Tibial artery (tissue), 4 donors: ENCODE data around the gene OCSTAMP.

Experiments used
- DNase-seq, 2 donors: peaks; one replicate each; pipeline ENCODE4 v3.0.0-alpha.2; 2019
- H3K27ac ChIP-seq, 2 donors: fragments of 200-600 bp; sonication (generic) in 1 of 2; 1 replicate in 1 of 2; 2 replicates in 1 of 2; pipeline ENCODE4 v1.5.1; 2018 to 2019; ENCODE audit warnings: mild to moderate bottlenecking in 1 of 2
- H3K27me3 ChIP-seq, 2 donors: fragments of 200-600 bp; sonication (generic) in 1 of 2; one replicate each; pipeline versions ENCODE4 v1.5.1 to v1.6.0; 2016 to 2019
- H3K36me3 ChIP-seq, 3 donors: fragments of 200-600 bp; sonication (generic) in 2 of 3; one replicate each; pipeline ENCODE4 v1.5.1; 2016 to 2019; ENCODE audit warnings: mild to moderate bottlenecking in 2 of 3
- H3K4me1 ChIP-seq, 4 donors: fragments of 200-600 bp; sonication (generic) in 2 of 4; 1 replicate in 3 of 4; 2 replicates in 1 of 4; pipeline ENCODE4 v1.5.1; 2016 to 2019
- H3K4me3 ChIP-seq, 2 donors: fragments of 200-600 bp; sonication (generic) in 1 of 2; 1 replicate in 1 of 2; 2 replicates in 1 of 2; pipeline ENCODE4 v1.5.1; 2018 to 2019; ENCODE audit warnings: mild to moderate bottlenecking in 2 of 2
- H3K9me3 ChIP-seq, 3 donors: fragments of 200-600 bp; sonication (generic) in 1 of 3; one replicate each; pipeline ENCODE4 v1.5.1; 2016 to 2019
- CTCF ChIP-seq, 2 experiments: fragments of 200-600 bp in 1 of 2; fragments of 450-650 bp in 1 of 2; IDR thresholded peaks; one replicate each; pipeline ENCODE4 v1.5.1; 2017 to 2019; ENCODE audit warnings: antibody characterized with exemption in 2 of 2, mild to moderate bottlenecking in 1 of 2, moderate library complexity in 1 of 2
- intact Hi-C: fragments of 100-400 bp; cut with DNase I; formaldehyde crosslinking; loops from one replicate; pipeline ENCODE4 v1.15.0; 2023; ENCODE audit warnings: low total_unique reads

OCSTAMP gene

DNA sequence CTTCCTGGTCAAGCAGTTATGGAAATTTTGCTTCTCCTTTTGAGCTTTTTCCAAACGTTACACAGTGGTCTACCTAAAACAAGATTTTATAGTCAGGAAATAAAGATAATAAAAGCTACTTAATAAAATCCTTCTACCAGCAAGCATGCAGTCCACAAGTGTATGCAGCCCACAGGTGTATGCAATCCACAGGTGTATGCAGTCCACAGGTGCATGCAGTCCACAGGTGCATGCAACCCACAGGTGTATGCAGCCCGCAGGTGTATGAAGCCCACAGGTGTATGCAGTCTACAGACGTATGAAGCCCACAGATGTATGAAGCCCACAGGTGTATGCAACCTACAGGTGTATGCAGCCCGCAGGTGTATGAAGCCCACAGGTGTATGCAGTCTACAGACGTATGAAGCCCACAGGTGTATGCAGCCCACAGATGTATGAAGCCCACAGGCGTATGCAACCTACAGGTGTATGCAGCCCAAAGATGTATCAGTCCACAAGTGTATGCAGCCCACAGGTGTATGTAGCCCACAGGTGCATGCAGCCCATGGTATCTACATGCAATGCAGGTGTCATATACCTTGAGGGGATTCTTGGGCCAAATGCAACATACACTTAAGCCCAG lies 26.4 kb upstream of the OCSTAMP start:
- H3K27ac ChIP-seq: no peak overlapping the region
- no peak for TF ChIP-seq CTCF (IDR thresholded peaks at IDR 0.05)
- DNase-seq: no peak
- H3K4me1 ChIP-seq: peaks cover 0 to 6% (median 5%) of the 10 kb centered on the region in 4 donors
- no peaks in the 10 kb centered on the region for H3K36me3 ChIP-seq
- intact Hi-C loops: no loop called here
- H3K27me3 ChIP-seq: no peaks in the 10 kb centered on the region
- H3K9me3 ChIP-seq: no peaks in the 10 kb centered on the region
- H3K4me3 ChIP-seq: no peak overlapping the region

DNA sequence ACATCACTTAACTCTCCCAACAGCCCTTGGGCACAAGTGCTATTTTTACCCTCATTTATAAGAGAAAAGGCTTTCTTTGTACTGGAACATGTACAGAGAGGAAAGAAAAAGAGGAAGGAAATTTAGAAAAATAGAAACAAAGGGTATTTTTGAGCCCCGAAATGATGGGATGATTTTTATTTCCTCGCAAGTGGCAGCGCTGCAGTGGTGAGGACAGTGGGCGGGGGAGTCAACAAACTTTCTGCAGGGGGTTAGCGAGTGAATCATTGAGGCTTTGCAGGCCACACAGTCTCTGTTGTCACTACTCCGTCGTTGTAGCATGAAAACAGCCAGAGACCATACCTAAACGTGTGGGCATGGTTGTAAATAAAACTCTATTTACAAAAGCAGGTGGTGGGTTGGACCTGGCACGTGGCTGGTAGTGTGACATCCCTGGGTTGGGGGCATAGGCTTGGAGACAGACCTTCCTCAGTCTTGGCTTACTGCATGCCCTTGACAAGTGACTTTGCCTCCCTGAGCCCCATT lies 25.5 kb upstream of the OCSTAMP start:
- Histone ChIP-seq H3K4me3 (no peak overlapping the region), H3K27ac (no peak overlapping the region), H3K4me1 (peaks cover 0 to 7% (median 6%) of the 10 kb centered on the region in 4 donors), H3K36me3 (no peaks in the 10 kb centered on the region), H3K9me3 (no peaks in the 10 kb centered on the region), H3K27me3 (no peaks in the 10 kb centered on the region)
- TF ChIP-seq CTCF (IDR thresholded peaks at IDR 0.05): no peak
- intact Hi-C loops: no loop called here
- DNase-seq: no peak

DNA sequence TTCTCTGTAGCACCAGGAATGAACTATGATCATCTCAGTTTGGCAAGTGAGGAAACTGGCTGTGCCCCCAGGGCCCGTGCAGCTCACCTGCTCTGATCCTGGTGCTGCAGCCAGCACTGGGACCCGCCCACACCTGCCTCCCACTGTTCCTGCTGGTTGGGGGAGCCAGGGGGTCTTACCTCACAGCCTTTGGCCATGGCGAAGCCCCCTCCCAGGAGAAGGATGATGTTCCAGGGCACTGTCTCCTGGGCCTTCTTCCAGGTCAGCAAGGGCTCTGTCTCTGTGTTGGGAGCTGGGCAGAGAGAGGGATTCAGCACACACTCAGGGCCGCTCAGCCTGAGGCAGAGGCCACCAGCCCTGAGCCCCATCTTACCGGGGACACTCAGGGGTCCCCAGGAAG lies 24.9 kb upstream of the OCSTAMP start:
- Histone ChIP-seq H3K9me3 (no peaks in the 10 kb centered on the region), H3K4me3 (no peak overlapping the region), H3K27me3 (no peaks in the 10 kb centered on the region), H3K36me3 (no peaks in the 10 kb centered on the region), H3K27ac (no peak overlapping the region), H3K4me1 (peaks cover 0 to 7% (median 6%) of the 10 kb centered on the region in 4 donors)
- TF ChIP-seq CTCF (IDR thresholded peaks at IDR 0.05): no peak
- intact Hi-C loops: no loop called here
- no peak for DNase-seq

- H3K4me1 ChIP-seq: peaks cover 0 to 10% (median 7%) of the 10 kb centered on the region in 4 donors
- no peak overlapping the region for H3K27ac ChIP-seq
- H3K4me3 ChIP-seq: no peak overlapping the region
- intact Hi-C loops: no loop called here
- H3K36me3 ChIP-seq: no peaks in the 10 kb centered on the region
- no peaks in the 10 kb centered on the region for H3K27me3 ChIP-seq
- H3K9me3 ChIP-seq: no peaks in the 10 kb centered on the region
- no peak for TF ChIP-seq CTCF (IDR thresholded peaks at IDR 0.05)
- no peak for DNase-seq
Measured at GRCh38 chr20:46573788-46574584, 23.5 kb upstream of the OCSTAMP start.

DNA sequence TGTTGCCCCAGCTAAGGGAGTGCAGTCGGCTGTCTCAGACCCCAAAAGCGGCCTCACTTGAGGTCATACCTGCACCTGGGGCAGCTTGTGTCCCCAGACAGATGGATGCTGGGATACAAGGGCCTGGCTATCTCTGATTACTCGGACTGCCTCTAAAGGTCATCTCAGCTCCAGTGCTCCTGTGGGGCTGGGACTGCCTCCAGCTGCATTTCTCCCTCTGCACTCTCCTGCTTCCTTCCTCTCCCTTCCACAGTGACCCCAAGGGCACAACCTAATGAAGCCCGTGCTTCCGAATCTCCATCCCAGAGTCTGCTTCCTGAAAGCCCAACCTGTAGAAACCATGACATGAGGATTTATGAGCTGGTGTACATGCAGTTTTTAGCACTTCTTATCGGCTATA lies 22.8 kb upstream of the OCSTAMP start:
- intact Hi-C loops: no loop called here
- Histone ChIP-seq H3K36me3 (no peaks in the 10 kb centered on the region), H3K27me3 (no peaks in the 10 kb centered on the region), H3K4me3 (no peak overlapping the region), H3K4me1 (peaks cover 0 to 17% (median 10%) of the 10 kb centered on the region in 4 donors), H3K27ac (no peak overlapping the region), H3K9me3 (no peaks in the 10 kb centered on the region)
- TF ChIP-seq CTCF (IDR thresholded peaks at IDR 0.05): no peak
- no peak for DNase-seq
